Hematopoietic multipotent progenitor cell treated with erythropoietin and hydrocortisone succinate and interleukin-3 and kit ligand, for 17 days (in vitro differentiated cells): ENCODE results near the gene GSTM5.
"Not testable (repeated sequence)": the region's sequence is repeated elsewhere in the genome, so short reads cannot be mapped to it uniquely, and the experiment has no call there.

Experiments
- DNase-seq: peaks from one replicate; pipeline ENCODE4 v3.0.0-alpha.2; 2015; ENCODE audit warnings: low spot score

GSTM5 gene

GRCh38 chr1:109761227-109762038 lies 49.4 kb downstream of the GSTM5 start:
- no peak for DNase-seq

GRCh38 chr1:109762039-109762585 lies 50.1 kb downstream of the GSTM5 start:
- DNase-seq: no peak

GRCh38 chr1:109762821-109763645 lies 51.0 kb downstream of the GSTM5 start:
- DNase-seq: peak; percentile 24

- no peak for DNase-seq
These were observed 51.8 kb downstream of the GSTM5 start, which contains the start of gene EPS8L3 for GRCh38 chr1:109763646-109764415. Gene EPS8L3 (minus strand): TSS chr1:109763923. CDS start chr1:109761749, 2,174 bp downstream.

GRCh38 chr1:109764561-109765482 lies 52.8 kb downstream of the GSTM5 start:
- no peak for DNase-seq

- no peak for DNase-seq
These were observed 53.4 kb downstream of the GSTM5 start for GRCh38 chr1:109765483-109765815.

GRCh38 chr1:109765896-109766615 lies 54.0 kb downstream of the GSTM5 start:
- DNase-seq: no peak

GRCh38 chr1:109766991-109767636 lies 55.1 kb downstream of the GSTM5 start:
- not testable (repeated sequence) for DNase-seq
